Limb (tissue), 2 donors: ENCODE results near the gene LGALS9.
A peak's percentile ranks its signal among the peaks of the same experiment; 100 is the strongest.

Experiments
- DNase-seq, 2 donors: peaks; one replicate each; pipeline ENCODE4 v3.0.0-alpha.2; 2016; ENCODE audit errors: extremely low spot score in 2 of 2

LGALS9 gene

DNA sequence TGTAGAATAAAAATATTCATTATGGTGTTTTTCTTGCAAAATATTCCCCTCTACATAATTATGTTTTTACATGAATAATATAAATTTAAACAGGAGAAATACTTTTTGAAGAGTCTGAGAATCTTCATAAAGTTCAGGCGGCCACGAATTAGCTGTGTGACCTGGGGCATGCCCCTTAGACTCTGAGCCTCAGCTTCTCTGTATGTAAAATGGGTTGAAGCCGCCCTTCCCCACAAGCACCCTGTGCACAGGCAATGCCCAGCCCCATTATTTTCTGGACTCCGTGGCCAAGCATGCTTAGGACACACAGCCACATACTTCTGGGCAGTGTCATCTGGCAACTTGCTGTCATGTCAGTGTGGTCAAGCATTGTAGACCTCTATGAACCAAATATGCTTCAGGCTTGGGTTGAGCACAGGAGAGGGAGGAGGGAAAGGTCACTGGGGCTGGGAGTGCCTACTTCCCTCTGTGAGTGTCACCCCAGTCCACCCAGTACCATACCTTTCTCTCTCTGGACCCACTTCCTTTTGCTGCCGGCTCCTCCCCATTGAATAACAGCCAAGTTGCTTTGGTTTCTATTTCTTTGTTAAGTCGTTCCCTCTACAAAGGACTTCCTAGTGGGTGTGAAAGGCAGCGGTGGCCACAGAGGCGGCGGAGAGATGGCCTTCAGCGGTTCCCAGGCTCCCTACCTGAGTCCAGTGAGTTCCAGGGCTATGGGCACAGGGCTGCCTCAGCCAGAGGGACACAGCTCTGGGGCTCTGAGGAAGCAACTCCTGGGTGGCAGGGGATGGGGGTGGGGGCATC lies at the start of gene LGALS9:
Gene LGALS9 (plus strand): TSS at position 582 of the 804 bp plus-strand sequence. CDS start 78 bp downstream, at position 660.
- no peak for DNase-seq

DNA sequence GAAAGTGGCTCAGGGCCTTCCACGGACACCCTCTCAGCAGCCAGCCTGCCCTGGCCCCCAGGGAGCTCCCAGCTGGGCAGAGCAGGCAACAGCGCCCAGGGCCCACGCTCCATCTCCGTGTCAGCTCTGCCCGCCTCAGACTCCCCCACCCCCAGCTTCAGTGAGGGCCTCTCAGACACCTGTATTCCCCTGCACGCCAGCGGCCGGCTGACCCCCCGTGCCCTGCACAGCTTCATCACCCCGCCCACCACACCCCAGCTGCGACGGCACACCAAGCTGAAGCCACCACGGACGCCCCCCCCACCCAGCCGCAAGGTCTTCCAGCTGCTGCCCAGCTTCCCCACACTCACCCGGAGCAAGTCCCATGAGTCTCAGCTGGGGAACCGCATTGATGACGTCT lies 48.3 kb upstream of the LGALS9 start:
- no peak for DNase-seq

DNA sequence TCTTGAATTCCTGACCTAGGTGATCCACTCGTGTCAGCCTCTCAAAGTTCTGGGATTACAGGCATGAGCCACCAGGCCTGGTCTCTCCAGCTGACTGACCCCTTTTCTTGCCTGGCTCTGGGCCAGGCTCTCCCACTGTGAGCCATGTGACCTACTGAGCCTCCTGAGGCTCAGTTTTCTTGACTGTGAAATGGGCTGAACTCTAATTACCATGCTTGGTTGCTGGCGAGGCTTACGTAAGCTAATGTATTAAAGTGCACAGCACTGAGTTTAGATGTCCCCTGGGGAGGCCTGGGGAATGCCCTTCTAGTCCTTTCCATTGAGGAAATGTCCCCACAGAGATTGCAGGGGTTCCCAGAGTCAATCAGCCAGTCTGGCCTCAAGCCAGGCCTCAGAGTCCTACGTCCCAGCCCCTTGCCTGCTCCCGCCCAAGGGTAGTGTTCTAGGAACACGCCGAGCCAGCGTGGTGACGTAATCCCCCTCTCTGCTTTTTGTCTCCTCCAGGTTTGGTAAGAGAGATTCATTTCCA lies 45.8 kb upstream of the LGALS9 start:
- no peak for DNase-seq

DNA sequence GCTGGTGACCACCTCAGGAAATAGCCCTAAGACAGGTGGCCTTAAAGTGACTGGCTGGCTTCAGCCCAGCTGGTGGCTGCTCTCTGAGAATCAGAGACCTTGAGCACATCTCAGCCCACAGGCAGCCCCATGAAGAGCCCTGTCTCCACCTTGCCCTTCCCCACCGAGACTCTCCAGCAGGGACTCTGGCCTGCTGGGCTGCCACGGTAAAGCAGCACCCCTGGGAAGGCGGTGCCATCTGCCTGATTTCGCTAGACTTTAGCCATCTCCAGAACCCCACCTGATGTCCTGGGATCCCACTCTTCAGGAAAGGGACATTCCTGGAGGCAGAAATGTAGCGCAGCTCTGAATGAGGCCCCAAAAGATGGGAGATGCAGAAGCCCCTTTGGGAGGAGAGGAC lies 45.2 kb upstream of the LGALS9 start:
- no peak for DNase-seq

DNA sequence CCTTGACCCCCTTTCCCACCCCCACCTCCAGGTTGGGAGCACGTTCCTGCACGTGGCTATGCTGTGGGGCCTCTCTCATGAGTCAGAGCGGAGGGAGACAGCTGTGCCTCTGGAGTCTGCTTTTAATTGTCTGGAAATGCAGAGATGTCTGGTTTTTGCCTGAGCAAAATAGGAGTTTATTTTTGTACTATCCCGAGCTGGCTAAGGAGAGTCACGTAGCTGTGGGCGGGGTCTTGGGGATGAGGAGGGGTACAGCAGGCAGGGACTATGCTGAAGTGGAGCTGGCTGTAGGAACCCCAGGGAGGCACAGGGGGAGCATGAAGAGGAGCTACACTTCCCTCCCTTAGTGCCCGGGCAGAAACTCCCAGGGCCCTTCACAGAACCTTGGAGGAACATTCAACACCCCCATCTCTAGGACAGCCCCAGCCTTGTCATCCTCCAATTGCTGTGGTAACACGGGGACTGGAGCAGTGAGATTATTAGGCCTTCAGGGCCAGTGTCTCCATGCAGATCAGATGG lies 44.7 kb upstream of the LGALS9 start:
- DNase-seq: peak in 1 of 2 donors; percentile 48

DNA sequence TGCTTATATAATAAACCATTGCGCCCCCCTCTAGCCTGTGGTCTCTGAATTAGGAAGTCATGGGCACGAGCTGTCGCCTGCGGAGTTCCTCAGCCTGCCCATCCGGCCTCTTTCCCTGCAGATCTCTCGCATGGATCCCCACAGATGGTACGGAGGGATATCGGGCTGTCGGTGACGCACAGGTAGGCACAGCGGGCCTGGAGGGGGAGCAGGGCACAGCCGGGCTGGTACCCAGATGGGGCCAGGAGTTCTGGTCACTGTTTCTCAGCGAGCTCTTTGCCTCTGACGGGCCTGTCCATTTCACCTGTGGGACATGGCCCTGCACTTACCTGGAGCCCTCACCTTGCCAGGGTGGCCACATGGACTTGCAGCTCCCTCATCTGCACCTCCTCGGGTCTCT lies 42.6 kb upstream of the LGALS9 start:
- no peak for DNase-seq

DNA sequence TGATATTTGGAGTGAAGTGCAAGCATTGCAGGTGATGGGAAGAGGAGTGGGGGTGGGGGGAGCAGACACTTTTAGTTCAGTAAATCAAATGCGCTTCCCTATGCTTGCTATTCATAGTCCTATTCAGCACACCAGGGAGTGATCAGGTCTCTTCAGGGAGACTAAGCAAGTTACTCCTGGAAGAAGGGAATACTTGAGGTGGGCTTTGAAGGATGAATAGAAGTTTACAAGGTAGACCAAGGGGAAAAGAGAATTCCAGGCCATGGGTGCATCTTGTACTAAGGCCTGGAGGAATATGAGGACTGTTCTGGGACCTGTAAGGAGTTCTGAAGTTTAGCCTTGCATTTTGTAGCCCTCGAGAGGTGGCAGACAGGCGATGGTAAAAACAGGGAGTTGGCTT lies 40.1 kb upstream of the LGALS9 start:
- no peak for DNase-seq

DNA sequence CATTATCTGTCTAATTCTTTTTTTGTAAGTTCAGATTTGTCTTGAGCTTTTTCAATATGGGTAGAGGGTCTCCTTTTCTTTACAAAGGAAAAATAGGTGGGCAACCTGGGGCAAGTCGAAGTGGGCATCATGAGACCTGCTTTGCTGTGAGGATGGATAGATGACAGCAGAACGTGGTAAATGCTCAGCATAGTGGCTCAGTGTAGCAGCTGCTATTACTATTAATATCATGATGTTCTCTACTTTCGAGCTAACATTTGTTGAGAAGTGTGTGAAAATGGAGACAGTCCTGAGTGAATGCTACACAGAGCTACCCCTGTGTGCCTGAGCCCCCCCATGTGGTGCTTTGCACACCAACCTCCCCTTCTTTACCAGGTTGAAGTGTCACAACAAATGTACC lies 39.0 kb upstream of the LGALS9 start:
- DNase-seq: no peak

DNA sequence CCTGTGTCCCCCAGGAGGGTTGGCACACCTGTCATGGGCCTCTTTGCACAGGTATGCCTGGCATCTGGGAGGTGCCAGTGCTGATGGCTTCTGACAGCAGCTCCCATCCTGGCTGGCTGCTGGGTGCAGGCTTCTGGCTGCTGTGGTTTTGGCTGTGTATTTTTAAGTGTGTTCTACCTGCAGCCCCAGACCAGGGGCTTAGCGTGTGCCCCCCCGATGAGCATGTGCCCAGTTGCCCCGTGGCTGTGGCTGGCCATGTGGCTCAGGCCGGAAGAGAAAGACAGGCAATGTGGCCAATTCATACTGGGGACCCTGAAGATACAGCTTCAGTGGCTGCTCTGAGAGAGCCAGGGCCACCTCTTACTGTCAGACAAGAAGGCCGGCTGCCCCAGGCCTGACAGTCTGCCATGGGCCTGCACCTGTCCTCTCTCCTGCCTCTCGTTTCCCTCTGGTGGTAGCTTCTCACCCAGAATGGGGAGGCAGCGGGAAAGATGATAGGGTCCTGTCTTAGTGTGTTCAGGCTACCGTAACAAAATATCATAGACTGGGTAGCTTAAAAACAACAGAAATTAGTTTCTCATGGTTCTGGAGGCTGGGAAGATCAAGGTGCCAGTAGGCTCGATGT lies 37.6 kb upstream of the LGALS9 start:
- no peak for DNase-seq

DNA sequence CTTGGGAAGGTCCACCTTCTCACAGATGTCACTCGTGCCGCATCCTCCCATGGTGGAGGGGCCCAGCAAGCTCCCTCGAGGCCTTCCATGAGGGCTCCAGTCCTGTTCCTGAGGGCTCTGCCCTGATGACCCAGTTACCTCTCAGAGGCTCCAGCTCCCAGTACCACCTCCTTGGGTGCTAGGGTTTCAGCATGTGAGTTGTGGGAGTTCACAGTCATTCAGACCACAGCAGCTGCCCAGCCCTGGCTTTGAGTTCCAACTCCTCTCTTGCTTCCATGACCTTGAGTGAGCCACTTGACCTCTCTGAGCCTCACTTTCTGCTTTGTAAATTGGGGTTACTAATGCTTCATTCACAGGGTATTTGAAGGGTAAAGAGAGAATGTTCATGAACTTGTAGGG lies 37.1 kb upstream of the LGALS9 start:
- DNase-seq: no peak

DNA sequence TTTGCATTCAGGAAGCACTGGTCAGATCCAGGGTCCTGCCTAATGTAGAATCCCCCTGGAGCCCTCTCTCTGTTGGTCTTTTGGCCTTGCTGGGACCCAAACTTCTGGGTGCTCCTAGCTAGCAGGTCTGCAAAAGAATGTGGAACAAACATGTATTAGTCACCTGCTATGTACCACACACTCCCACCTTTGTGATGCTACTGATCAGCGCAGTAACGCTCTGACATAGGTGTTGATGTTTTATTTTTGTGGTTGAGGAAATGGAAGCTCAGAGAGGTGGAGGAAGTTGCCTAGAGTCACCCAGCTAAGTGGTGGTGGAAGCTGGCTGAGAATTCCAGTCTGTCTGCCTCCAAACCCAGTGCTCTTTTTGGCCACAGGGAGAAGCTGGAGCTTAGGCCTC lies 35.8 kb upstream of the LGALS9 start:
- DNase-seq: no peak

DNA sequence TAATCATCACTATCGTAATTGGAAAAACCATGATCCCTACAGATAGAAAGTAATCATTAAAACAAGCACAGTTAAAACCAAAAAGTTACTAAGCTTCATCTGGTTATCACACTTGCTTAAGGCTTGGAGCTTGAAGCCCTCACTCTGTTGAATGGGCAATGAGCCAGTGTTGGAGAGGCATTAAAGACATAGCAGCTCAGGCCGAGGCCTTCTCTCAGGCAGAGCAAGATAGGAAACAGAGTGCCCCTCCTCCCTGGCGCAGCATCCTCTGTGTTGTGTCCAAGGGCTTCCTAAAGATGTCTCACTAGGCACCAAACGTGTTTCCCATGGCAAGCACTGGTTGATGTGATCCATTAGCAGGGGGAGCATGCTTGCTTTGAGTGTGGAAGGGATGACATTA lies 34.9 kb upstream of the LGALS9 start:
- no peak for DNase-seq

DNA sequence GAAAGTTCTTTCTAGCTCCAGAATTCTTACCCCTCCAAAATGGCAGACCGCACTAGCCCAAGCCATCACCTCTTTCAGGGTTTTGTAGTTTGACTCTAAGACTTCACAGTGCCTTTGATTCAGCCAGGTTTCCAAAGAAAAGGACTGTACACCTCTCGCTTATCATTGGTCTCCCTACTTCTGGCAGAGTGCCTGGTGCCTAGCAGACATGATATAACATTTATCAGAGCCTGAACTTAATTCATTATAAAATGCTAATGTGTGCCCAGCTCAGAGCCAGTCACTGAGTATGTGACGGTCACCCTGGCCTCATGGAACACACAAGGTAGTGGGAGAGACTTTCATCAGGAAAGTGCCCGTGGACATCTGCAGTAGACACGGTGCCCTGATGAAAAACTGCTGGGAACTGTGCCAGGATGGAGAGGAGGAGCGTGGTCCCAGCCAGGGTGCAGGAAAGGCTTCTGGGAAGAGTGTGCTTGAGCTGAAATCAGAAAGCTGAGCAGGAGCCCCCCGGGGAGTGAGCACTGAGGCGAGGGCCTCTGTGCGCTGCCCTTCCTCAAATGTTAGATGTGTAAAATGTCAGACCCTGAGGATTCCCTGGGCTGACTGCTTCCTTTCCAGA lies 34.3 kb upstream of the LGALS9 start:
- DNase-seq: no peak

DNA sequence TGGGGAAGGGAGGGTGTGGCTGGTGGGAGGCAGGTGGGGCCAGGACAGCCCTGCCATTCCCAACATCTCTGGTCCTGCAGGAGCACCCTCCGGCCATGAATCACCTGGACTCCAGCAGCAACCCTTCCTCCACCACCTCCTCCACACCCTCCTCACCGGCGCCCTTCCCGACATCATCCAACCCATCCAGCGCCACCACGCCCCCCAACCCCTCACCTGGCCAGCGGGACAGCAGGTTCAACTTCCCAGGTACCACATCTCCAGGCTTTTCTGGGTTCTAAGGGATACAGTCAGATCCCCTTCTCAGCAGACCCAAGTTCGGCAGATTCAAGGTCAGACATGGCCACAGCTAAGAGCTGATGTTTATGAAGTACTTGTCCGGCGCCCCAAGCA lies 33.8 kb upstream of the LGALS9 start:
- DNase-seq: no peak

DNA sequence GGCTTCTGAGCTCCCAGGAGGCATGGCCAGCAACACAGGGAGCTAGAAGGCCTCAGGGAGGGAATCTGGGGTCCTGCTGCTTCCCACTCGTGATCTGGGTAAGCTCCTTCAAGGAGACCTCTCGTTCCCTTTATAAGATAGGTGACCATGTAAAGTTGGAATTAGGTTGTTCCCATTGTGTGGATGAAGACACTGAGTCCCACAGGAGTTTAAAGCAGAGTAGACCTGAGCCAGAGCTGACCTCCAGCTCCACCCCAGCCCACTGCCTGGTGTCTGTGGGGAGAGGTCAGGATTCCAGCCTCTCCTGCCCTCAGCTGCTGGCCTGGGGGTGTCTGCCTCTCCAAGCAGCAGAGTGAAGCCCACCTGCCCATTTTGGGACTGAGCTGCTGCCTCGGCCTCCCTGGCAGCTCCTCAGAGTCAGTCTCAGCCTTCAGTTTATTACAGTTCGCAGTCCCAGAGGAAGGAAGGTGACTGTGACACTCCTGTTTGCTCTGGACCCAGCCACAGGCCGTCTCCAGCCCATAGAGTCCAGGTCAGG lies 33.1 kb upstream of the LGALS9 start:
- no peak for DNase-seq

DNA sequence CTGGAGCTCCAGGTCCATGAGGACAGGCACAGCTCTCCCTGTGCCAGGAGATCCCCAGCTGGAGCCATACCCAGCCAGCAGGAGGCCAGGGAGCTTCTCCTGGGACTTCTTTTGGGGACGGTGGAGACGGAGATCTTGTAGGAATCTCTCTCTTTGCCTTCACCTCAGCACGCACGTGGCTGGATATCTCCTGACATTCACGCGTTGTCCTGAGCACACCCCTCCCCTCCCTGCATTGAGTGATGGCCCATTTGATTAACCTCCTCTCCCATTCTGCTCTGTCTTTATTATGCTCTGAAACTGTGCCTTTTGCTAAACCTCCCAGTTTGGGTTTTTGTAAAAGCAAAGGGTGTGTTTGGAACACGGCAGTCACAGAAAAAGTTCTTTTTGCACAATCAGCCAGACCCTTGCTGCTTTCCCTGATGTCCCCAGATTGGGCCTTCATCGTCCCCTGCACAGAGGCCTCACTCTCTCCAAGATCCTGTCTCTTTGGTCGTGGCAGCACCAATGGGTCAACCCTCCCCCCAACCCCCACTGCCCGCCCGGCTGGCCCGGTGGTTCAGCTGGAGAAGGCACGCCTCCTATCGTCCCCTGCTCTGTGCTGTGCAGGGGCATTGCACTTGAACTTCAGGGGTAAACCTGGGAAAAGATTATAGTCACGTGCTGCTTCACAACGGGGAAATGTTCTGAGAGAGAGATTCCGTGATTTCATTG lies 32.5 kb upstream of the LGALS9 start:
- DNase-seq: no peak

DNA sequence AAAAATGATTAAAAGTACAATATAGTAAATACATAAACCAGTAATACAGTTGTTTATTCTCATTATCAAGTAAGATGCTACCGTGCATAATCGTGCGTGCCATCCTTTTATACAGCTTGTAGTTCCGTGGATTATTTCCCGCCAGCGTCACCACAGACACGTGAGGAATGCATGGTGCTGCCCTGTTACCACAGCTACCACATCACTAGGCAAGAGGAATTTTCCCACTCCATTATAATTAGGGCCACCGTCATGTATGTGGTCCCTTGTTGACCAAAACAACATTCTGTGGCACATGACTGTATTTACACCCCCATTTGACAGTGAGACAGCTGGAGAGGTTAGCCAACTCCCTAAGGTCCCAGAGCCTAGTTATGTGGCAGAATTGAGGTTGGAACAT lies 30.5 kb upstream of the LGALS9 start:
- DNase-seq: no peak

DNA sequence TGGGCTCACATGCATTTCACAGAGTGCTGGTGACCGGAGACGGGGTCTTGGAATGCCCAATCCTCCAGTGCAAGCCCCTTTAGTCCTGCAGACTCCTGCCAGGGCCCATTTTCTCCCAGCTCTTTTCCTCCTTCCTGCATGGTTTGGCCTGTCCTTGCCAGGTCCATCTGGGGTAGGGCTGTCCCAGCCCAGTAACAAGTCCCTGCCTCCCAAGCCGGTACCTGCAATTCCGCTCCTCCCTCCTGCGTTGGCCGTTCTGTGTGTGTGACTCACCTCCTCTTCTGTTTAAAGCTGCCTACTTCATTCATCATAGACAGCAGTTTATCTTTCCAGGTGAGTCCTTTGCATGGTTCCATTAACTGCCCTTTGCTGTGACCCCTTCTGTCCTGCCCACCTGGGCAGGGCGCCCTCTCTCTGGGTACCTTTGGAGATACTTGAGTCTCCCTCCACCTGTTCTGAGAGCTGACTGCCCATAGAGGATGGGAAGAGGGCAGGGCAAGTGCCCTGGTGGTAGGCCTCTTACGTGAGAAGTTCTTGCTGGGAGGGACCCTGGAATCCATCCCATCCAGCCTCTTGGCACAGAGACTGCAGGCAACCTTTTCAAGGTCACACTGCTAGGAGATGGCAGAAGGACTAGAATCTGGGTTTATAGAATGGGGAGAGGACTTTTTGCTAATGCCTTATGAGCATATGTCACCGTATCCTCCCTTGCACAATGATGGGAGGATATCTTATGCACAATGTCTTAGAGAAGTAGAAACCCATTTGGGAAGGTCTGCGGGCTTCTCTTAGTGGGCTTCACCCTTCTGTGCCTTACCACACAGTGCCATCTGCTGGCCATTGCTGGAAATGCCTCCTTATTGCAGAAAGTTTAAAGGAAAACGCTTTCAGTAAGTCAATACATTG lies 29.7 kb upstream of the LGALS9 start:
- DNase-seq: peak; percentile 86 to 89

DNA sequence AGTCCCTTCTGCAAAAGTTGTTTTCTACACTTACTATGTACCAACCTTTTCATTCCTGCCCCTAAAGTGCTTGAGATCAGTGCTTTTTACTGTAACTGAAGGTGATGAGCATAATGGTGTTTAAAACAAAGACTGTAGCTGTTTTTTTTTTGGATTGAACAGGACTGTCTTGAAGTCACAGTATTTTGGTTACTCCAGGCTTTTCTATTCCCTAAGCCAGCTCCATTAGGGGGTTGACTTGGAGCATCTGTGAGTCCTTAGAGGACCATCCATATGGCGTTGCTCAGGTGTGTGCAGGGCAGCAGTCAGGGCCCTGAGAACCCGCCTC lies 29.0 kb upstream of the LGALS9 start:
- DNase-seq: no peak

DNA sequence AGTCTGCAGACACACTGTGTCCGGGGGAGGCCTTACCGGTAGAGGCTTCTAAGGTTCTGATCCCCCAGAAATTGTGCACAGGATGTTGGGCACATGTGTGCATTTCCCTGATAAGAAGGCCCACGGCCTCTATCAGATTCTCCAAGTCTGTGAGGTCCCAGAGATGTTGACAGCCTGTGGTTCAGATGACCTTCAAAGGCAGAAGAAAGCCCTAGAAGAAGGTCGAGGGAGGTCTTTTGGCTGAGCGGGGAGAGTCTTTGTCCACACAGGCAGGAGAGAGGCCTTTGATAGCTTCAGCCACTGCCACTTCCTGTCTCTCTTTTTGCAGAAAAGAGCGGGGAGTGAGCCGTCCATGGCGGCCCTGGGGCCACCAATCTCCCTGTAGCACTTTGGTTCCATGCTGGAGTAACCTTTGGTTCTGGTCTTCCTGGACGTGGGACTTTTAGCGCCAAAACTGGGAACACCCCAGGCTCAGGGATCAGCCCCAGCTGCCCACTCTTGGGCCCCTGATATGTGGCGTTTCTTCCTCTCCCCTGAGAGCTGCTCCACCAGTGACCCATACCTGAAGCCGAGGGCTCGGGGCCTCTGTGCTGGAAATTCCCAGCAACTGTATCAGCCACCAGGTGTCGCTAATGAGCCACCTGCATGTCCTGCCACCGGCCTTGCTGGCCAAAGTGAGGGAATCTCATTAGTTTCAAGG lies 28.1 kb upstream of the LGALS9 start:
- DNase-seq: peak in 1 of 2 donors; percentile 83
